KMS-11 (cell line): ENCODE measurements around the gene PSMD9.
"Not testable (repeated sequence)": the region's sequence is repeated elsewhere in the genome, so short reads cannot be mapped to it uniquely, and the experiment has no call there.

Source experiments
- H2AFZ ChIP-seq: fragments of 200-600 bp; sonication (generic); 2 replicates; pipeline ENCODE4 v1.6.1; 2016; ENCODE audit warnings: antibody characterized with exemption, mixed run types, low read depth
- H3K27ac ChIP-seq: fragments of 200-600 bp; sonication (generic); 2 replicates; pipeline ENCODE4 v1.6.1; 2016; ENCODE audit warnings: mild to moderate bottlenecking, mixed run types
- H3K27me3 ChIP-seq: fragments of 200-600 bp; sonication (generic); 2 replicates; pipeline ENCODE4 v1.6.1; 2017; ENCODE audit warnings: mild to moderate bottlenecking, low read depth, mixed run types, moderate library complexity; ENCODE audit not compliant: insufficient read depth
- H3K36me3 ChIP-seq: fragments of 200-600 bp; sonication (generic); 2 replicates; pipeline ENCODE4 v1.6.1; 2017; ENCODE audit warnings: mild to moderate bottlenecking, mixed run types; ENCODE audit not compliant: insufficient read depth
- H3K4me1 ChIP-seq: fragments of 200-600 bp; sonication (generic); 2 replicates; pipeline ENCODE4 v1.6.1; 2016; ENCODE audit warnings: mild to moderate bottlenecking, low read depth, mixed run types; ENCODE audit not compliant: poor library complexity, severe bottlenecking
- H3K4me2 ChIP-seq: fragments of 200-600 bp; sonication (generic); 2 replicates; pipeline ENCODE4 v1.7.0; 2016; ENCODE audit warnings: mild to moderate bottlenecking, mixed run types
- H3K4me3 ChIP-seq: fragments of 200-600 bp; sonication (generic); IDR thresholded peaks from 2 replicates; pipeline ENCODE4 v1.6.1; 2017; ENCODE audit warnings: low read depth, low read length, mixed read lengths; ENCODE audit not compliant: insufficient read depth
- H3K79me2 ChIP-seq: fragments of 200-600 bp; sonication (generic); 2 replicates; pipeline ENCODE4 v1.6.1; 2016; ENCODE audit warnings: low read depth, mixed run types; ENCODE audit not compliant: insufficient read depth
- H3K9ac ChIP-seq: fragments of 200-600 bp; sonication (generic); 2 replicates; pipeline ENCODE4 v1.6.1; 2016; ENCODE audit warnings: mild to moderate bottlenecking, mixed run types
- H4K20me1 ChIP-seq: fragments of 200-600 bp; sonication (generic); 2 replicates; pipeline ENCODE4 v1.6.1; 2016; ENCODE audit warnings: mild to moderate bottlenecking, mixed run types; ENCODE audit not compliant: insufficient read depth
- TF ChIP-seq, protein P1 (sequence below): fragments of 200-600 bp; sonication (generic); conservative IDR thresholded peaks from 2 replicates; pipeline ENCODE4 v1.6.1; 2017; ENCODE audit warnings: low read depth, mild to moderate bottlenecking, antibody characterized with exemption, low read length, moderate library complexity, mixed read lengths

The PSMD9 gene

GRCh38 chr12:121861636-121862254, 26.8 kb upstream of the PSMD9 start:
- H3K27me3 ChIP-seq = no peaks in the 10 kb centered on the region
- H3K4me2 ChIP-seq = 0 out of 2 replicates have a peak overlapping the region, but pooled peaks have one; percentile 17

GRCh38 chr12:121866331-121866730, 22.3 kb upstream of the PSMD9 start:
- no peak overlapping the region for H3K27ac ChIP-seq

More at GRCh38 chr12:121861636-121862254, 26.8 kb upstream of the PSMD9 start:
- H3K4me3 ChIP-seq = no peak overlapping the region
- H2AFZ ChIP-seq = peak overlapping the region; percentile 34; the same call in 1 of the 2 replicates
- H3K36me3 ChIP-seq = no peaks in the 10 kb centered on the region
- no peak overlapping the region; the same call in 1 of the 2 replicates for H3K27ac ChIP-seq
- H4K20me1 ChIP-seq = no peaks in the 10 kb centered on the region
- no peaks in the 10 kb centered on the region for H3K79me2 ChIP-seq
- H3K9ac ChIP-seq = no peak overlapping the region; the same call in 1 of the 2 replicates
- H3K4me1 ChIP-seq = peaks cover 7% of the 10 kb centered on the region
- TF ChIP-seq, protein P1, sequence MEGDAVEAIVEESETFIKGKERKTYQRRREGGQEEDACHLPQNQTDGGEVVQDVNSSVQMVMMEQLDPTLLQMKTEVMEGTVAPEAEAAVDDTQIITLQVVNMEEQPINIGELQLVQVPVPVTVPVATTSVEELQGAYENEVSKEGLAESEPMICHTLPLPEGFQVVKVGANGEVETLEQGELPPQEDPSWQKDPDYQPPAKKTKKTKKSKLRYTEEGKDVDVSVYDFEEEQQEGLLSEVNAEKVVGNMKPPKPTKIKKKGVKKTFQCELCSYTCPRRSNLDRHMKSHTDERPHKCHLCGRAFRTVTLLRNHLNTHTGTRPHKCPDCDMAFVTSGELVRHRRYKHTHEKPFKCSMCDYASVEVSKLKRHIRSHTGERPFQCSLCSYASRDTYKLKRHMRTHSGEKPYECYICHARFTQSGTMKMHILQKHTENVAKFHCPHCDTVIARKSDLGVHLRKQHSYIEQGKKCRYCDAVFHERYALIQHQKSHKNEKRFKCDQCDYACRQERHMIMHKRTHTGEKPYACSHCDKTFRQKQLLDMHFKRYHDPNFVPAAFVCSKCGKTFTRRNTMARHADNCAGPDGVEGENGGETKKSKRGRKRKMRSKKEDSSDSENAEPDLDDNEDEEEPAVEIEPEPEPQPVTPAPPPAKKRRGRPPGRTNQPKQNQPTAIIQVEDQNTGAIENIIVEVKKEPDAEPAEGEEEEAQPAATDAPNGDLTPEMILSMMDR = no peak

GRCh38 chr12:121869229-121869628, 19.4 kb upstream of the PSMD9 start:
- H3K4me1 ChIP-seq, H3K79me2 ChIP-seq, H3K27ac ChIP-seq, H3K4me2 ChIP-seq, H3K36me3 ChIP-seq, H2AFZ ChIP-seq, H3K4me3 ChIP-seq, H3K9ac ChIP-seq, H4K20me1 ChIP-seq, H3K27me3 ChIP-seq: not testable (repeated sequence)

More at GRCh38 chr12:121866331-121866730, 22.3 kb upstream of the PSMD9 start:
- Histone ChIP-seq H3K27me3 (no peaks in the 10 kb centered on the region), H2AFZ (no peak overlapping the region), H4K20me1 (no peaks in the 10 kb centered on the region), H3K4me2 (no peak overlapping the region), H3K9ac (no peak overlapping the region), H3K4me3 (no peak overlapping the region), H3K79me2 (no peaks in the 10 kb centered on the region), H3K4me1 (peaks cover 7% of the 10 kb centered on the region), H3K36me3 (no peaks in the 10 kb centered on the region)
- TF ChIP-seq, protein P1 = no peak

DNA sequence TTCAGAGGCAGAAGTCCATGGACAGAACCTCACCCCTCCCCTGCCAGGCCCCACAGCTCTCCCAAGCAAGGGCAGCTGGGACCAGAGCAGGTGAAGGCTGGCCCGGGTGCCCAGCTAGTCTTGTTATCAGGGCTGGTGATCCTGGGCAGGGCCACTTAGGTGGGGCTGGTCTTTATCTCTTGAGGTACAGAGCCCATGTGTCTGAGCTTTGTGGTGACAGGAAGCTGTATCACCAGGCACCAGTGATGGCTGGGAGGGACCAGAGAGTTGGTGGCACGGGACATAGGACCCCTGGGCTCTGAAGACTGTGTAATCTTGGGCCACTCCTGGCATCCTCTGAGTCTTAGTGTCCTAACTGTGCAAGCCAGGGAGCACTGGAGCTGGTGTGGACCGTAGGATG, 17.1 kb upstream of the PSMD9 start:
- H3K27ac ChIP-seq = no peak overlapping the region
- no peaks in the 10 kb centered on the region for H3K4me1 ChIP-seq
- TF ChIP-seq, protein P1 = no peak
- H3K4me3 ChIP-seq = no peak overlapping the region
- H3K79me2 ChIP-seq = no peaks in the 10 kb centered on the region
- no peak overlapping the region for H3K4me2 ChIP-seq
- H4K20me1 ChIP-seq = no peaks in the 10 kb centered on the region
- no peak overlapping the region for H3K9ac ChIP-seq
- no peaks in the 10 kb centered on the region for H3K27me3 ChIP-seq
- H2AFZ ChIP-seq = no peak overlapping the region
- no peaks in the 10 kb centered on the region for H3K36me3 ChIP-seq

DNA sequence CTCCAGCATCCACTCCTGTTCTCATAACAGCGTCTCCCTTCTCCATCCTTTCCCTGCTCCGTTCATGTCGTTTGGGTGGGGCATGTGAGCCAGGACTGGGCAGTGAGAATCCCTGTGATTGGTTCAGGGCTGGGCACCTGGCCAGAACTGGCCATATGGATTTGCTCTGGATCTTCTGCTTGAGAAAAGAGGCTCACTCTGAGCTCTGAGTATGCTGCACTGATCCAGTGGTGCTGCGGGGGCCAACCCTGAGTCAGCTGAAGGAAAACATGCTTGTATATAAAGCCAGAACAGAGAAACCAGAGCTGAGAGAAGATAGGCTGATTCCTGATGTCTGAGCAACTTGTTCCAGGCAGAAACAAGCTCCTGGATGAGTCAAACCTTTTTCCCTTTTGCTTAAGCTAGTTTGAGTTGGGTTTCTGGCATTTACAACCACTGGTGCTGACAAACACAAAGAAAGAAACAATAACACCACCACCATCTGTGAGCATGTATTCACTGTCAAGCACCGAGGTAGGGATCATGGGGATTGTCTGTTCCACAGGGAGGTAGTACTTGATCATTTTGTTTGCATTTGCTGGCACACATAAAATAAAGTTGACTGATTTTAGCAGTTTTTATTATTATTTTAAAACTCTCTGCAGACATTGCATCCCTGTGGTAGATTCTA, 15.9 kb upstream of the PSMD9 start:
- Histone ChIP-seq H4K20me1 (no peaks in the 10 kb centered on the region), H3K4me2 (no peak overlapping the region), H3K9ac (no peak overlapping the region), H3K4me1 (no peaks in the 10 kb centered on the region), H3K4me3 (no peak overlapping the region), H3K27ac (no peak overlapping the region), H2AFZ (no peak overlapping the region), H3K79me2 (no peaks in the 10 kb centered on the region), H3K36me3 (no peaks in the 10 kb centered on the region), H3K27me3 (no peaks in the 10 kb centered on the region)
- TF ChIP-seq, protein P1 = no peak
